K562 (cell line): ENCODE measurements around the gene ZNF133. TPM values are rescaled to one million over a fixed set of nuclear protein-coding genes. Genes with fewer than 3 reads are reported as not detected.

Source experiments
- MAFG ChIP-seq: fragments of 450-650 bp; conservative IDR thresholded peaks from 2 replicates; pipeline ENCODE4 v1.6.1; 2016; ENCODE audit warnings: missing genetic modification characterization, missing compliant biosample characterization
- NFIC ChIP-seq: fragments of 450-650 bp; IDR thresholded peaks from 2 replicates; pipeline ENCODE4 v1.6.1; 2017; ENCODE audit warnings: mild to moderate bottlenecking, inconsistent platforms
- NR2C2 ChIP-seq, 2 experiments: fragments of 200-800 bp in 1 of 2; sonication (Bioruptor generic) in 1 of 2; sonication (generic) in 1 of 2; formaldehyde crosslinking in 1 of 2; IDR thresholded peaks; 2 replicates each; pipeline versions ENCODE4 v1.6.1 to v1.8.0; 2016 to 2022; ENCODE audit warnings: mild to moderate bottlenecking in 1 of 2, missing compliant biosample characterization in 1 of 2, missing genetic modification characterization in 1 of 2, missing genetic modification reagents in 1 of 2
- SREBF1 ChIP-seq: fragments of 150-350 bp; IDR thresholded peaks from 2 replicates; pipeline ENCODE4 v1.6.1; 2014; ENCODE audit warnings: antibody characterized with exemption, low read depth, low read length, borderline replicate concordance
- SRSF1 ChIP-seq: fragments of 200-400 bp; formaldehyde crosslinking; IDR thresholded peaks from 2 replicates; pipeline ENCODE4 v1.6.1; 2017; ENCODE audit warnings: mild to moderate bottlenecking, low read depth, low read length, moderate library complexity
- ZBTB11 ChIP-seq, 3 experiments: fragments of 200-800 bp in 1 of 3; fragments of 250-450 bp in 1 of 3; fragments of 450-650 bp in 1 of 3; sonication (Bioruptor Pico) in 1 of 3; sonication (Bioruptor generic) in 1 of 3; formaldehyde crosslinking in 1 of 3; IDR thresholded peaks; 2 replicates each; pipeline versions ENCODE4 v1.6.1 to v1.8.0; 2016 to 2022; ENCODE audit warnings: mild to moderate bottlenecking in 2 of 3, missing genetic modification characterization in 2 of 3, missing compliant biosample characterization in 1 of 3, moderate library complexity in 1 of 3
- polyA plus RNA-seq, 8 experiments: library from polyadenylated mRNA; depleted of rRNA in 4 of 8; stranded (reverse) in 5 of 8; unstranded in 3 of 8; fragments of >200 nt; fragmentation: Nextera tagmentation in 2 of 8; fragmentation: Illumina TruSeq in 1 of 8; extraction: Ambion mirVana in 2 of 8; extraction: Trizol in 1 of 8; gene quantifications; 2 replicates each; pipeline versions ENCODE4 v1.2.1 to v1.2.3, GENCODE V29; 2011 to 2014; ENCODE audit warnings: inconsistent platforms in 1 of 8, missing spikeins in 1 of 8
- total RNA-seq, 7 experiments: library from RNA; depleted of rRNA in 6 of 7; stranded (reverse); fragments of >200 nt in 6 of 7; fragmentation: Illumina TruSeq in 2 of 7; extraction: Trizol in 2 of 7; gene quantifications; 2 replicates each; pipeline versions ENCODE4 v1.2.1 to v1.2.3, GENCODE V29; 2011 to 2021; ENCODE audit warnings: low replicate concordance in 1 of 7
- TF ChIP-seq, protein P1 (sequence below), 2 experiments: IDR thresholded peaks; 2 replicates each; pipeline ENCODE4 v1.6.1; 2012; ENCODE audit warnings: improper control_type of control experiment in 2 of 2, low read depth in 2 of 2, low read length in 2 of 2, borderline replicate concordance in 1 of 2
- TF ChIP-seq, protein P2 (sequence below): fragments of 250-450 bp; sonication (Bioruptor Pico); IDR thresholded peaks from 2 replicates; pipeline ENCODE4 v1.4.0; 2020; ENCODE audit warnings: mild to moderate bottlenecking, moderate library complexity
- TF ChIP-seq, protein P3 (sequence below): fragments of 250-450 bp; sonication (Bioruptor Pico); IDR thresholded peaks from 2 replicates; pipeline ENCODE4 v1.8.0; 2022; ENCODE audit warnings: moderate library complexity, mild to moderate bottlenecking, inconsistent platforms
- TF ChIP-seq, protein P4 (sequence below), 2 experiments: IDR thresholded peaks in 1 of 2; conservative IDR thresholded peaks in 1 of 2; 2 replicates each; pipeline ENCODE4 v1.6.1; 2016; ENCODE audit warnings: low read depth in 2 of 2, mild to moderate bottlenecking in 1 of 2, missing compliant biosample characterization in 1 of 2, missing genetic modification characterization in 1 of 2, moderate library complexity in 1 of 2

The ZNF133 gene
- total and polyA plus RNA-seq, 9 of the 15 experiments (the other 6 are each of a cell fraction or from before 2014, with no cell fraction given): 1.1 to 6.5 (median 3.8) TPM

DNA sequence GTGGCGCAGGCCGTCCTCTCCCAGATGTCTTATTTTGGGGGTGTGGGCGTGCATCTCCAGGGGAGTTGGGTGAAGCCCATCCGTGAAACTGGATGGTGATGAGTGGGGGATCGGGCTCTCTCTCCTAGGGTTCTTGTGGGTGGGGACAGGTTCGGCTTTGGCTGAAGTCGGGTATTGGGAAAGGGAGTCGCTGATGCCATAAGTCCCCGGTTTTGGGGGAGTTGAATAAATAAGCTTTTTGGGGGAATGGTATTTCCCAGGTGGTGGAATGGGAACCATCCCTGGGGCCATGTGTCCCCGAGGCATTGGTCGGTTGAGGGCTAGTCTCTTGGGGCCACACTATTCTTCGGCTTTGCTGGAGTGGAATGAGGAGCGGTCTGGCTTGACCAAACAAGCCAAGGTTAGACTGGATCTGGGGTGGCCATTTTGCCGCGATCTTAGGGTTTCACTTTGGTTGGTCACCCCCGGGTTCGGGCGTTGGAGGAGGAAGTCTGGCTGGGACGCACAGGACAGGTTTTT lies 481 bp downstream of the ZNF133 start (continued):
- TF ChIP-seq, protein P1, sequence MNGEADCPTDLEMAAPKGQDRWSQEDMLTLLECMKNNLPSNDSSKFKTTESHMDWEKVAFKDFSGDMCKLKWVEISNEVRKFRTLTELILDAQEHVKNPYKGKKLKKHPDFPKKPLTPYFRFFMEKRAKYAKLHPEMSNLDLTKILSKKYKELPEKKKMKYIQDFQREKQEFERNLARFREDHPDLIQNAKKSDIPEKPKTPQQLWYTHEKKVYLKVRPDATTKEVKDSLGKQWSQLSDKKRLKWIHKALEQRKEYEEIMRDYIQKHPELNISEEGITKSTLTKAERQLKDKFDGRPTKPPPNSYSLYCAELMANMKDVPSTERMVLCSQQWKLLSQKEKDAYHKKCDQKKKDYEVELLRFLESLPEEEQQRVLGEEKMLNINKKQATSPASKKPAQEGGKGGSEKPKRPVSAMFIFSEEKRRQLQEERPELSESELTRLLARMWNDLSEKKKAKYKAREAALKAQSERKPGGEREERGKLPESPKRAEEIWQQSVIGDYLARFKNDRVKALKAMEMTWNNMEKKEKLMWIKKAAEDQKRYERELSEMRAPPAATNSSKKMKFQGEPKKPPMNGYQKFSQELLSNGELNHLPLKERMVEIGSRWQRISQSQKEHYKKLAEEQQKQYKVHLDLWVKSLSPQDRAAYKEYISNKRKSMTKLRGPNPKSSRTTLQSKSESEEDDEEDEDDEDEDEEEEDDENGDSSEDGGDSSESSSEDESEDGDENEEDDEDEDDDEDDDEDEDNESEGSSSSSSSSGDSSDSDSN (IDR thresholded peaks at IDR 0.05; ENCODE audit: borderline replicate concordance in 1 of 2, low read depth in 2 of 2, low read length in 2 of 2): no peak
- TF ChIP-seq MAFG (tag) (no peak), NFIC (no peak), NR2C2 (CRISPR knock-in tag; IDR thresholded peaks at IDR 0.05) (no peak), NR2C2 (tag; IDR thresholded peaks at IDR 0.05) (no peak), SRSF1 (no peak), SREBF1 (no peak), ZBTB11 (CRISPR knock-in tag; IDR thresholded peaks at IDR 0.05) (no peak)
- TF ChIP-seq, protein P2, sequence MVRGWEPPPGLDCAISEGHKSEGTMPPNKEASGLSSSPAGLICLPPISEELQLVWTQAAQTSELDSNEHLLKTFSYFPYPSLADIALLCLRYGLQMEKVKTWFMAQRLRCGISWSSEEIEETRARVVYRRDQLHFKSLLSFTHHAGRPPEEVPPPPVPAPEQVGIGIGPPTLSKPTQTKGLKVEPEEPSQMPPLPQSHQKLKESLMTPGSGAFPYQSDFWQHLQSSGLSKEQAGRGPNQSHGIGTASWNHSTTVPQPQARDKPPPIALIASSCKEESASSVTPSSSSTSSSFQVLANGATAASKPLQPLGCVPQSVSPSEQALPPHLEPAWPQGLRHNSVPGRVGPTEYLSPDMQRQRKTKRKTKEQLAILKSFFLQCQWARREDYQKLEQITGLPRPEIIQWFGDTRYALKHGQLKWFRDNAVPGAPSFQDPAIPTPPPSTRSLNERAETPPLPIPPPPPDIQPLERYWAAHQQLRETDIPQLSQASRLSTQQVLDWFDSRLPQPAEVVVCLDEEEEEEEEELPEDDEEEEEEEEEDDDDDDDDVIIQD (CRISPR knock-in tag): no peak
- TF ChIP-seq, protein P3, sequence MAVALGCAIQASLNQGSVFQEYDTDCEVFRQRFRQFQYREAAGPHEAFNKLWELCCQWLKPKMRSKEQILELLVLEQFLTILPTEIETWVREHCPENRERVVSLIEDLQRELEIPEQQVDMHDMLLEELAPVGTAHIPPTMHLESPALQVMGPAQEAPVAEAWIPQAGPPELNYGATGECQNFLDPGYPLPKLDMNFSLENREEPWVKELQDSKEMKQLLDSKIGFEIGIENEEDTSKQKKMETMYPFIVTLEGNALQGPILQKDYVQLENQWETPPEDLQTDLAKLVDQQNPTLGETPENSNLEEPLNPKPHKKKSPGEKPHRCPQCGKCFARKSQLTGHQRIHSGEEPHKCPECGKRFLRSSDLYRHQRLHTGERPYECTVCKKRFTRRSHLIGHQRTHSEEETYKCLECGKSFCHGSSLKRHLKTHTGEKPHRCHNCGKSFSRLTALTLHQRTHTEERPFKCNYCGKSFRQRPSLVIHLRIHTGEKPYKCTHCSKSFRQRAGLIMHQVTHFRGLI: no peak
- TF ChIP-seq, protein P4, sequence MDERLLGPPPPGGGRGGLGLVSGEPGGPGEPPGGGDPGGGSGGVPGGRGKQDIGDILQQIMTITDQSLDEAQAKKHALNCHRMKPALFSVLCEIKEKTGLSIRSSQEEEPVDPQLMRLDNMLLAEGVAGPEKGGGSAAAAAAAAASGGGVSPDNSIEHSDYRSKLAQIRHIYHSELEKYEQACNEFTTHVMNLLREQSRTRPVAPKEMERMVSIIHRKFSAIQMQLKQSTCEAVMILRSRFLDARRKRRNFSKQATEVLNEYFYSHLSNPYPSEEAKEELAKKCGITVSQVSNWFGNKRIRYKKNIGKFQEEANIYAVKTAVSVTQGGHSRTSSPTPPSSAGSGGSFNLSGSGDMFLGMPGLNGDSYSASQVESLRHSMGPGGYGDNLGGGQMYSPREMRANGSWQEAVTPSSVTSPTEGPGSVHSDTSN (CRISPR knock-in tag; IDR thresholded peaks at IDR 0.05; ENCODE audit: low read depth): no peak
- TF ChIP-seq, protein P4 (tag; conservative IDR thresholded peaks at IDR 0.05; ENCODE audit: low read depth): no peak
